Epithelial cell of esophagus (primary cell): Measurements from ENCODE around the gene ZKSCAN4.

Experiments used
- DNase-seq: peaks from one replicate; pipeline ENCODE4 v3.0.0; 2010; ENCODE audit warnings: low read depth
- H3K4me3 ChIP-seq: 2 replicates; pipeline ENCODE4 v1.5.1; 2011; ENCODE audit warnings: mild to moderate bottlenecking, low read length, control low read depth
- CTCF ChIP-seq: IDR thresholded peaks from 2 replicates; pipeline ENCODE4 v1.5.1; 2011; ENCODE audit warnings: low read depth, mild to moderate bottlenecking, low read length, control low read depth, inconsistent platforms; ENCODE audit not compliant: insufficient read depth; ENCODE audit errors: missing control alignments

ZKSCAN4 gene

DNA sequence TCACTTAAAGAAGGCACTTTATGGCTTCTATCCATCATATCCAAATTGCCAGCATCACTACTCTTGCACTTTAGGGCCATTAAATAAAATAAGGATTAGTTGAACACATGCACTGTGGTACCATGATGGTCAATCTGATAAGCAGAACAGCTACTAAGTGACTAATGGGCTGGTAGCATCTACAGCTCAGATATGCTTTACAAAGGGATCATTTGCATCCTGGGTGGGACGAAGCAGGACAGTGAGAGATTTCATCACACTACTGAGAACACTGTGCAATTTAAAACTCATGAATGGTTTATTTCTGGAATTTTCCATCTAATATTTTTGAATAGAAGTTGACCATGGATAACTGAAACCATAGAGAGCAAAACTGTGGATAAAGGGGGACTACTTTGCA, 52.0 kb downstream of the ZKSCAN4 start:
- TF ChIP-seq CTCF: no peak
- no peak for DNase-seq
- no peak overlapping the region for H3K4me3 ChIP-seq
